ENCODE measurements around the gene FMO5. TPM values are rescaled to one million over a fixed set of nuclear protein-coding genes. Genes with fewer than 3 reads are reported as not detected.

FMO5 gene
- total RNA-seq, 1 donor from 2014 or later, result not detected

DNA sequence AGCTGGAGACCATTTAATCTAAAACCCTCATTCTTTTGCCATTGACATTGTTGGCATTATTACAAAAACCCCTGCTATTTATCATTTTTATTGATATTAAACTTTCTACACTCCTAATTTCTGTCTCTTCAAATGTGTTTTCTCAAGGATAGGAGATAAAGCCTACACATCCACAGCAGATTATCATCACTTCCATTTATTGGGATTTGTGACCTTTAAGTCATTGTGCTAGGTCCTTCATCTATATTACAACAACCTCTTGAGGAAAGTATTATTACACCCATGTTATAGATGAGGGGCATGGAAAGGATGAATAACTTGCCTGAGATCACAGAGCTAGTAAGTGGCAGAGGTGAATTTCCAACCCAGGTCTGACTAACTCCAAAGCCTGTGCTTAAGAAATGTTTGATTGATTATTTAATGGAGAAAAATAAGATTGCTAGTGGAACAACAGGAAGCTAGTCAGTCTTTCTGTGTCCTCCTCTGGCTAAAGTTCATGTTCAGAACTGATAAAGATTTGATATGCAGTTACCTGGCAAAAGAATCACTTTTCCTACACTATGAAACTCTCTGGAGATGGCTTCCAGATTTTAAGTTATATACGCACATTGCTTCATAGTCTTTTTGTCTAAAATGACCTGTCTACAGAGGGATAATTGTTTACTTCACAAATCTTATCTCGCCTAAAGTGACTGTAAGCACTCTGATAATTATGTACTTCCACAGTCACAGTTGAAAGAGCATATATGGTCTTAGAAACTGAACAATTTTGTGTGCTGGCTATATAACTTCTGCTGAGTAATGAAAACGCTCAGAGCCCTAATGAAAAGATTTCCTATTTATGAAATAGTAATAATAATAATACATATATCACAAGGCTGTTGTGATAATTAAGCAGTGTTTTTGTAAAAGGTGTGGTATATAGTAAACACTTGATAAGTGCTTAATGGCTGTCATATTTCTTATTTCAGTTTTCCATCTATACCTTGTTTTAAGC lies 15.0 kb downstream of the FMO5 start:
- TF ChIP-seq, protein P1, sequence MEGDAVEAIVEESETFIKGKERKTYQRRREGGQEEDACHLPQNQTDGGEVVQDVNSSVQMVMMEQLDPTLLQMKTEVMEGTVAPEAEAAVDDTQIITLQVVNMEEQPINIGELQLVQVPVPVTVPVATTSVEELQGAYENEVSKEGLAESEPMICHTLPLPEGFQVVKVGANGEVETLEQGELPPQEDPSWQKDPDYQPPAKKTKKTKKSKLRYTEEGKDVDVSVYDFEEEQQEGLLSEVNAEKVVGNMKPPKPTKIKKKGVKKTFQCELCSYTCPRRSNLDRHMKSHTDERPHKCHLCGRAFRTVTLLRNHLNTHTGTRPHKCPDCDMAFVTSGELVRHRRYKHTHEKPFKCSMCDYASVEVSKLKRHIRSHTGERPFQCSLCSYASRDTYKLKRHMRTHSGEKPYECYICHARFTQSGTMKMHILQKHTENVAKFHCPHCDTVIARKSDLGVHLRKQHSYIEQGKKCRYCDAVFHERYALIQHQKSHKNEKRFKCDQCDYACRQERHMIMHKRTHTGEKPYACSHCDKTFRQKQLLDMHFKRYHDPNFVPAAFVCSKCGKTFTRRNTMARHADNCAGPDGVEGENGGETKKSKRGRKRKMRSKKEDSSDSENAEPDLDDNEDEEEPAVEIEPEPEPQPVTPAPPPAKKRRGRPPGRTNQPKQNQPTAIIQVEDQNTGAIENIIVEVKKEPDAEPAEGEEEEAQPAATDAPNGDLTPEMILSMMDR (IDR thresholded peaks at IDR 0.05; ENCODE audit: insufficient read depth, low read length, severe bottlenecking), result no peak
- FAIRE-seq (no peak), DNase-seq (ENCODE audit: low read depth) (no peak)
- Histone ChIP-seq H3K4me3 (ENCODE audit: low read depth, low read length) (no peak overlapping the region), H3K36me3 (ENCODE audit: control insufficient read depth, insufficient read depth, low read length) (no peaks in the 10 kb centered on the region), H3K27me3 (ENCODE audit: control insufficient read depth, insufficient read depth, low read length) (no peaks in the 10 kb centered on the region)

DNA sequence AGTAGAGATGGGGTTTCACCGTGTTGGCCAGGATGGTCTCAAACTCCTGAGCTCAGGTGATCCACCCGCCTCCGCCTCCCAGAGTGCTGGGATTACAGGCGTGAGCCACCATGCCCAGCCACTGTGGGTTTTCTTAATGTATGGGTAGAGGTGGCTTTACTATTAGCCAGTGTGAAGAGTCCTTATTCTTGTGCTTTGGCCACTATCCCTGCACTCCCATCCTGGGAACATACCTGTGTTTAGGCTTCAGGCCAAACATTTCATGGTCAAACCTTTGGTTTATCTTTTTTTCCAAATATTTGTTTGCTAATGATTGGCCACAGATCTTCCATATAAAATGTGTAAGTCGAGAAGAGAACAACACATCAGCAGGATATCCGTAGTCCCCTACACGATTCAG lies 16.5 kb downstream of the FMO5 start:
- FAIRE-seq (no peak), DNase-seq (ENCODE audit: low read depth) (no peak)
- H3K27me3 ChIP-seq (ENCODE audit: control insufficient read depth, insufficient read depth, low read length), result no peaks in the 10 kb centered on the region
- no peaks in the 10 kb centered on the region for H3K36me3 ChIP-seq (ENCODE audit: control insufficient read depth, insufficient read depth, low read length)
- TF ChIP-seq, protein P1 (IDR thresholded peaks at IDR 0.05; ENCODE audit: insufficient read depth, low read length, severe bottlenecking), result no peak
- no peak overlapping the region for H3K4me3 ChIP-seq (ENCODE audit: low read depth, low read length)

DNA sequence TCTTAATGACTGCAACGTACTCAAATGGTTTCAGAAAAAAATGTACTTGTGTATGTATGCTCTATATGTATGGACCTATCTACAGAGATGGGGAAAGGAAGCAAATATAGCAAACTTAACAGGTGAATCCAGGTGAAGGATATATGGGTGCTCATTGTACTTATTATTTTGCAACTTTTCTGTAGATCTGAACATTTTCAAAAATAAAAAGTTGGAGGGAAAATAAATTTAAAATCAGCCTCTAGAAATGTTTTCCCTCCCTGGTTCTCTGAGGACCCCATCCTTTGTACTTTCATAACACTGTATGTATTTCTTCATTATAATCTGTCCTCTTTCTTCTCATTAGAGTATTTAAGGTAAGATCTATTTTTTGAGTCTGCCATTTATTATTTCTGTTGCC lies 17.9 kb downstream of the FMO5 start:
- TF ChIP-seq, protein P1 (IDR thresholded peaks at IDR 0.05; ENCODE audit: insufficient read depth, low read length, severe bottlenecking), result no peak
- DNase-seq (ENCODE audit: low read depth), result no peak
- no peak for FAIRE-seq
- no peaks in the 10 kb centered on the region for H3K36me3 ChIP-seq (ENCODE audit: control insufficient read depth, insufficient read depth, low read length)
- H3K4me3 ChIP-seq (ENCODE audit: low read depth, low read length), result no peak overlapping the region
- H3K27me3 ChIP-seq (ENCODE audit: control insufficient read depth, insufficient read depth, low read length), result no peaks in the 10 kb centered on the region

DNA sequence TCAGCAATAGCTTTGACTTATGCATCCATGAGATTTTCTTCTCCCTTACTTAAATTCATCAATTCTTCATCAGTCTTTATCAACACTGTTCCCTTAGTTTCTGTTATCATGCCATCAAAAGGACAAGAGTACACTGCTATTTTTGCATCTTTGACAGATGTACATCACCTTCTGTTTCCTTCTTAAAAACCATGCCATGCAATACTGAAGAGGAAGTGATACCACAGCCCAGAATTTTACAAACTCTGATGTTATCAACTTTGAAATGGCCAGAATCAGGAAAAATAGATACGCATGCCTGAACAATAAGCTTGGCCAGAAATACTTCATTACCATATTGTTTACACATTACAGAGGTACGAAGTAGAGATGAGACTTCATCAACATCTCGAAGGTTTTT lies 21.1 kb downstream of the FMO5 start:
- FAIRE-seq (no peak), DNase-seq (ENCODE audit: low read depth) (no peak)
- Histone ChIP-seq H3K27me3 (ENCODE audit: control insufficient read depth, insufficient read depth, low read length) (no peaks in the 10 kb centered on the region), H3K36me3 (ENCODE audit: control insufficient read depth, insufficient read depth, low read length) (no peaks in the 10 kb centered on the region), H3K4me3 (ENCODE audit: low read depth, low read length) (no peak overlapping the region)
- TF ChIP-seq, protein P1 (IDR thresholded peaks at IDR 0.05; ENCODE audit: insufficient read depth, low read length, severe bottlenecking), result no peak

DNA sequence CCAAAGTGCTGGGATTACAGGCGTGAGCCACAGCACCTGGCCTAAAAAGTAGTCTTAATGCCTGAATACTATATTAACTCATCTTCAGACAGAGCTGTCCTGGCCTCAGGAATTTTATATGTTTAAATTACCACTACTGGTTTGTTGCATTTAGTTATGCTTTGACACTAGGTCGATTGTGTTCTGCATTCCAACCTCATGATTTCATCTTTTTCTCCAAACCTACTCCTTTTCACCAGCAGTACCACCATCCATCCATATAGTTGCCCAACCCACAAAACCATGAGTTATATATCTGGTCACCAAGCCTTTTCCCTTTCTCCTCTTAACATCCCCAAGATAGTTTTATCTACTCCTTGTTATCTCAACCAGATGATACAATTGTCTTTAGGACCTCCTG lies 22.6 kb downstream of the FMO5 start:
- no peak for DNase-seq (ENCODE audit: low read depth)
- no peaks in the 10 kb centered on the region for H3K27me3 ChIP-seq (ENCODE audit: control insufficient read depth, insufficient read depth, low read length)
- FAIRE-seq, result no peak
- TF ChIP-seq, protein P1 (IDR thresholded peaks at IDR 0.05; ENCODE audit: insufficient read depth, low read length, severe bottlenecking), result no peak
- H3K36me3 ChIP-seq (ENCODE audit: control insufficient read depth, insufficient read depth, low read length), result no peaks in the 10 kb centered on the region
- H3K4me3 ChIP-seq (ENCODE audit: low read depth, low read length), result no peak overlapping the region
